ENCODE results near the gene SIGLEC11.

- no peak for TF ChIP-seq CBX5 (CRISPR knock-in tag; IDR thresholded peaks at IDR 0.05; ENCODE audit: borderline replicate concordance)
- TF ChIP-seq FUBP1 (CRISPR knock-in tag; IDR thresholded peaks at IDR 0.05; ENCODE audit: borderline replicate concordance), result no peak
- TF ChIP-seq MTERF4 (CRISPR knock-in tag; IDR thresholded peaks at IDR 0.05), result no peak
- TF ChIP-seq POLR2A (IDR thresholded peaks at IDR 0.05; ENCODE audit: insufficient read depth in 1 of 2, low read depth in 2 of 2, low read length in 2 of 2), result no peak
- no peak for TF ChIP-seq NR2F1 (CRISPR knock-in tag; IDR thresholded peaks at IDR 0.05)
- no peak for TF ChIP-seq PCBP2 (optimal IDR thresholded peaks at IDR 0.05; ENCODE audit: low read depth, low read length, poor library complexity, severe bottlenecking)
- TF ChIP-seq ZNF501 (CRISPR knock-in tag; IDR thresholded peaks at IDR 0.05), result no peak
- TF ChIP-seq SMC3 (IDR thresholded peaks at IDR 0.05; ENCODE audit: low read length), result no peak
- TF ChIP-seq, protein P1, sequence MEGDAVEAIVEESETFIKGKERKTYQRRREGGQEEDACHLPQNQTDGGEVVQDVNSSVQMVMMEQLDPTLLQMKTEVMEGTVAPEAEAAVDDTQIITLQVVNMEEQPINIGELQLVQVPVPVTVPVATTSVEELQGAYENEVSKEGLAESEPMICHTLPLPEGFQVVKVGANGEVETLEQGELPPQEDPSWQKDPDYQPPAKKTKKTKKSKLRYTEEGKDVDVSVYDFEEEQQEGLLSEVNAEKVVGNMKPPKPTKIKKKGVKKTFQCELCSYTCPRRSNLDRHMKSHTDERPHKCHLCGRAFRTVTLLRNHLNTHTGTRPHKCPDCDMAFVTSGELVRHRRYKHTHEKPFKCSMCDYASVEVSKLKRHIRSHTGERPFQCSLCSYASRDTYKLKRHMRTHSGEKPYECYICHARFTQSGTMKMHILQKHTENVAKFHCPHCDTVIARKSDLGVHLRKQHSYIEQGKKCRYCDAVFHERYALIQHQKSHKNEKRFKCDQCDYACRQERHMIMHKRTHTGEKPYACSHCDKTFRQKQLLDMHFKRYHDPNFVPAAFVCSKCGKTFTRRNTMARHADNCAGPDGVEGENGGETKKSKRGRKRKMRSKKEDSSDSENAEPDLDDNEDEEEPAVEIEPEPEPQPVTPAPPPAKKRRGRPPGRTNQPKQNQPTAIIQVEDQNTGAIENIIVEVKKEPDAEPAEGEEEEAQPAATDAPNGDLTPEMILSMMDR (CRISPR knock-in tag; IDR thresholded peaks at IDR 0.05), result no peak
- no peak for TF ChIP-seq CEBPZ (IDR thresholded peaks at IDR 0.05; ENCODE audit: low read length)
- TF ChIP-seq KAT7 (CRISPR knock-in tag; IDR thresholded peaks at IDR 0.05; ENCODE audit: borderline replicate concordance), result no peak
Observed at GRCh38 chr19:50003810-50004419, 42.9 kb upstream of the SIGLEC11 start.
